LNCaP clone FGC (cell line): ENCODE data around the gene SNRPE.
A peak's percentile ranks its signal among the peaks of the same experiment; 100 is the strongest.

Experiments used
- DNase-seq: peaks from one replicate; pipeline ENCODE4 v3.0.0-alpha.2; 2011; ENCODE audit warnings: low read depth
- H3K4me3 ChIP-seq: 2 replicates; pipeline ENCODE4 v1.5.1; 2011; ENCODE audit warnings: mild to moderate bottlenecking, low read depth, low read length, control low read depth
- CTCF ChIP-seq: IDR thresholded peaks from 2 replicates; pipeline ENCODE4 v1.5.1; 2012; ENCODE audit warnings: mild to moderate bottlenecking; ENCODE audit not compliant: control insufficient read depth, insufficient read depth; ENCODE audit errors: extremely low read depth

Gene SNRPE

GRCh38 chr1:203914292-203914691 is 52.9 kb downstream of the SNRPE start:
- H3K4me3 ChIP-seq: no peak overlapping the region
- TF ChIP-seq CTCF: no peak

GRCh38 chr1:203915811-203916210 is 54.4 kb downstream of the SNRPE start:
- TF ChIP-seq CTCF: no peak
- no peak overlapping the region for H3K4me3 ChIP-seq
- DNase-seq: no peak

More at GRCh38 chr1:203914292-203914691, 52.9 kb downstream of the SNRPE start:
- no peak for DNase-seq

- no peak overlapping the region for H3K4me3 ChIP-seq
- TF ChIP-seq CTCF: no peak
- DNase-seq: peak; percentile 21
Measured at GRCh38 chr1:203916756-203917155, 55.4 kb downstream of the SNRPE start.
